Measurements from ENCODE around the gene ANKRD1. TPM values are rescaled to one million over a fixed set of nuclear protein-coding genes. Genes with fewer than 3 reads are reported as not detected.

Gene ANKRD1
- total RNA-seq, 1 experiment from 2014 or later, result 0.11 TPM

DNA sequence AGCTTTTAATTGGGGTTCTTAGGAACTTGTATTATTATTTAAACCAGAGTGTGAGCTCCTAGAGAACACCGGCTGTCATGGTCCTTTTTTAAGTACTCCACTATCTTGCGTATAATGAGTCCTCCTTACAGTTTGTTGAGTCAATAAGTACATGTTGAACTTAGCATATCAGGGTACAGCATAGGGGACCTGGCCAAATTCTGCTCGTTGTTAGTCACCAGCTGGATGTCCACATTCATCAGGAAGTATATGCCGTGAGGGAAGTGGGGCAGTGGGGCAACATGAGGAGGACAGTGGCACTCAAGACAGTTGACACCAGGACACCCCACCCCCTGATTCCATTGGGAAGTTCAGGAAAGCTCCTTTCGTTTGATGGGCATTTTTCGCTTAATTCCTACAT lies 32.5 kb downstream of the ANKRD1 start:
- no peak for TF ChIP-seq CTCF (conservative IDR thresholded peaks at IDR 0.05)

More for the DNA sequence above, 32.5 kb downstream of the ANKRD1 start:
- Histone ChIP-seq H2BK120ac (ENCODE audit: low read depth, low read length, poor library complexity, severe bottlenecking) (no peak overlapping the region), H3K79me1 (ENCODE audit: insufficient read depth, low read depth, low read length, poor library complexity, severe bottlenecking) (no peaks in the 10 kb centered on the region), H3K9me3 (ENCODE audit: control insufficient read depth, low read depth, low read length) (no peaks in the 10 kb centered on the region), H3K27me3 (ENCODE audit: insufficient read depth, low read length) (no peaks in the 10 kb centered on the region), H3K56ac (ENCODE audit: insufficient read length, low read depth, low read length) (no peak overlapping the region), H2BK12ac (ENCODE audit: insufficient read length, low read depth, low read length) (no peak overlapping the region), H3K4me2 (ENCODE audit: insufficient read depth, insufficient read length, low read length) (no peak overlapping the region), H3K4ac (ENCODE audit: low read depth, low read length) (no peak overlapping the region), H2BK5ac (ENCODE audit: insufficient read length, low read length) (no peak overlapping the region), H3K23ac (ENCODE audit: insufficient read length, low read depth, low read length) (no peak overlapping the region), H3K23me2 (ENCODE audit: insufficient read length, low read depth, low read length, poor library complexity, severe bottlenecking) (no peaks in the 10 kb centered on the region), H4K91ac (ENCODE audit: insufficient read length, low read depth, low read length) (no peak overlapping the region), H2AK5ac (ENCODE audit: insufficient read length, low read length) (no peak overlapping the region), H3K4me1 (ENCODE audit: insufficient read depth, low read length) (no peaks in the 10 kb centered on the region), H3K27ac (ENCODE audit: insufficient read length, low read depth, low read length) (no peak overlapping the region), H2AFZ (ENCODE audit: low read length) (no peak overlapping the region), H3K18ac (ENCODE audit: insufficient read length, low read depth, low read length) (no peak overlapping the region), H4K20me1 (ENCODE audit: control insufficient read depth, insufficient read depth, insufficient read length) (no peaks in the 10 kb centered on the region), H3K14ac (ENCODE audit: insufficient read depth, low read length) (no peak overlapping the region), H3T11ph (ENCODE audit: low read length) (no peak overlapping the region), H3K79me2 (ENCODE audit: insufficient read depth, low read length) (no peaks in the 10 kb centered on the region), H4K8ac (replicated peaks; ENCODE audit: insufficient read length, low read depth, low read length) (no peak overlapping the region), H4K5ac (ENCODE audit: insufficient read length, low read depth, low read length) (no peak overlapping the region), H3K9ac (ENCODE audit: extremely low read depth, insufficient read length, low read length) (no peak overlapping the region), H2BK15ac (ENCODE audit: low read depth, low read length) (no peak overlapping the region), H2BK20ac (ENCODE audit: low read depth, low read length, poor library complexity, severe bottlenecking) (no peak overlapping the region)
- peaks cover 4 to 12% of the 10 kb centered on the region in 2 experiments for H3K4me1 Mint-ChIP-seq
- H3K27ac Mint-ChIP-seq, result no peak overlapping the region
- H3K9me3 Mint-ChIP-seq, result no peaks in the 10 kb centered on the region; a peak in 1 of 5 replicates
- H3K4me3 Mint-ChIP-seq, result no peak overlapping the region
- peaks cover 10 to 74% (median 63%) of the 10 kb centered on the region in 3 experiments; a peak in 6 of 7 replicates for H3K36me3 Mint-ChIP-seq (ENCODE audit: insufficient read depth in 1 of 3, low read depth in 3 of 3)
- no peak for DNase-seq
- H3K27me3 Mint-ChIP-seq (ENCODE audit: low read depth), result no peaks in the 10 kb centered on the region
- no CpG with 5 or more reads among the region's 6 CpGs for WGBS (ENCODE audit: extremely low coverage, insufficient read length, low lambda C conversion rate)
